Spinal cord (tissue), 10 donors: ENCODE results near the gene CALML3. TPM values are rescaled to one million over a fixed set of nuclear protein-coding genes. Genes with fewer than 3 reads are reported as not detected.

Source experiments
- DNase-seq, 6 donors: peaks; one replicate each; pipeline versions ENCODE4 v3.0.0 to v3.0.0-alpha.2; 2013 to 2015; ENCODE audit warnings: low spot score in 6 of 6, low read depth in 4 of 6
- H3K27ac ChIP-seq: one replicate; pipeline ENCODE4 v1.5.1; 2013; ENCODE audit warnings: low read depth, low read length, control low read depth
- H3K27me3 ChIP-seq: one replicate; pipeline ENCODE4 v1.6.1; 2013; ENCODE audit warnings: low read length; ENCODE audit not compliant: control insufficient read depth, insufficient read depth
- H3K36me3 ChIP-seq: one replicate; pipeline ENCODE4 v1.6.1; 2013; ENCODE audit warnings: low read length; ENCODE audit not compliant: control insufficient read depth, insufficient read depth
- H3K4me1 ChIP-seq: one replicate; pipeline ENCODE4 v1.6.1; 2013; ENCODE audit warnings: low read length; ENCODE audit not compliant: control insufficient read depth, insufficient read depth
- H3K4me3 ChIP-seq: one replicate; pipeline ENCODE4 v1.5.1; 2013; ENCODE audit warnings: low read depth, low read length, control low read depth
- H3K9me3 ChIP-seq: one replicate; pipeline ENCODE4 v1.6.1; 2013; ENCODE audit warnings: low read length; ENCODE audit not compliant: control insufficient read depth, insufficient read depth
- WGBS: methylation state at CpG from one replicate; pipeline ENCODE4 v1.1.5; 2013; ENCODE audit warnings: missing lambda C conversion rate; ENCODE audit not compliant: insufficient coverage; 5-methylcytosine and 5-hydroxymethylcytosine counted together
- polyA plus RNA-seq, 2 donors: library from polyadenylated mRNA; unstranded; fragments of 120-200 nt; gene quantifications; one replicate each; pipeline ENCODE4 v1.2.1, GENCODE V29; 2013; ENCODE audit not compliant: insufficient read length in 2 of 2
- total RNA-seq, 2 donors: library from RNA; depleted of rRNA in 1 of 2; stranded (reverse); fragments of 120-200 nt in 1 of 2; fragments of >200 nt in 1 of 2; gene quantifications; one replicate each; pipeline versions ENCODE4 v1.2.3 to v1.2.4, GENCODE V29; 2013 to 2014
- donor health status: healthy.

Gene CALML3
- total and polyA plus RNA-seq, 4 donors: 0.08 TPM; not detected in 3

GRCh38 chr10:5512331-5512730, 12.4 kb upstream of the CALML3 start:
- DNase-seq: no peak
- no peak overlapping the region for H3K27ac ChIP-seq
- no peak overlapping the region for H3K4me3 ChIP-seq
- no peaks in the 10 kb centered on the region for H3K27me3 ChIP-seq
- WGBS: 93% methylated on average over 25 of the region's 25 CpGs
- H3K4me1 ChIP-seq: no peaks in the 10 kb centered on the region
- no peaks in the 10 kb centered on the region for H3K36me3 ChIP-seq
- H3K9me3 ChIP-seq: no peaks in the 10 kb centered on the region

- DNase-seq: no peak
Measured at GRCh38 chr10:5512881-5513612, 11.7 kb upstream of the CALML3 start.

GRCh38 chr10:5514226-5514850, 10.4 kb upstream of the CALML3 start:
- Histone ChIP-seq H3K4me1 (no peaks in the 10 kb centered on the region), H3K9me3 (no peaks in the 10 kb centered on the region), H3K36me3 (no peaks in the 10 kb centered on the region), H3K27ac (no peak overlapping the region), H3K4me3 (no peak overlapping the region), H3K27me3 (no peaks in the 10 kb centered on the region)
- DNase-seq: no peak
- 76% methylated on average over 16 of the region's 16 CpGs for WGBS

More at GRCh38 chr10:5512881-5513612, 11.7 kb upstream of the CALML3 start:
- no peaks in the 10 kb centered on the region for H3K4me1 ChIP-seq
- WGBS: 75% methylated on average over 12 of the region's 15 CpGs
- H3K36me3 ChIP-seq: no peaks in the 10 kb centered on the region
- H3K4me3 ChIP-seq: no peak overlapping the region
- no peak overlapping the region for H3K27ac ChIP-seq
- H3K9me3 ChIP-seq: no peaks in the 10 kb centered on the region
- no peaks in the 10 kb centered on the region for H3K27me3 ChIP-seq

GRCh38 chr10:5515948-5516761, 8.6 kb upstream of the CALML3 start:
- WGBS: 86% methylated on average over 10 of the region's 10 CpGs
- Histone ChIP-seq H3K36me3 (no peaks in the 10 kb centered on the region), H3K4me3 (no peak overlapping the region), H3K9me3 (no peaks in the 10 kb centered on the region), H3K27ac (no peak overlapping the region), H3K27me3 (no peaks in the 10 kb centered on the region), H3K4me1 (no peaks in the 10 kb centered on the region)
- DNase-seq: no peak

GRCh38 chr10:5517546-5517945, 7.2 kb upstream of the CALML3 start:
- no peaks in the 10 kb centered on the region for H3K27me3 ChIP-seq
- H3K27ac ChIP-seq: no peak overlapping the region
- WGBS: 100% methylated on average over 1 of the region's 5 CpGs
- no peak overlapping the region for H3K4me3 ChIP-seq
- H3K9me3 ChIP-seq: no peaks in the 10 kb centered on the region
- no peaks in the 10 kb centered on the region for H3K4me1 ChIP-seq
- DNase-seq: no peak
- H3K36me3 ChIP-seq: no peaks in the 10 kb centered on the region

- no peak for DNase-seq
- no CpG with 5 or more reads among the region's 5 CpGs for WGBS
- Histone ChIP-seq H3K27me3 (no peaks in the 10 kb centered on the region), H3K9me3 (no peaks in the 10 kb centered on the region), H3K4me3 (no peak overlapping the region), H3K4me1 (no peaks in the 10 kb centered on the region), H3K27ac (no peak overlapping the region), H3K36me3 (no peaks in the 10 kb centered on the region)
Measured at GRCh38 chr10:5518143-5518542, 6.6 kb upstream of the CALML3 start.

GRCh38 chr10:5519054-5519453, 5.7 kb upstream of the CALML3 start:
- Histone ChIP-seq H3K36me3 (no peaks in the 10 kb centered on the region), H3K27ac (no peak overlapping the region), H3K27me3 (no peaks in the 10 kb centered on the region), H3K4me1 (no peaks in the 10 kb centered on the region), H3K4me3 (no peak overlapping the region), H3K9me3 (no peaks in the 10 kb centered on the region)
- 93% methylated on average over 3 of the region's 3 CpGs for WGBS
- no peak for DNase-seq

GRCh38 chr10:5522913-5523560, 1.7 kb upstream of the CALML3 start:
- DNase-seq: no peak
- no peaks in the 10 kb centered on the region for H3K27me3 ChIP-seq
- no peak overlapping the region for H3K27ac ChIP-seq
- no peaks in the 10 kb centered on the region for H3K36me3 ChIP-seq
- no peak overlapping the region for H3K4me3 ChIP-seq
- no peaks in the 10 kb centered on the region for H3K9me3 ChIP-seq
- peaks cover 4% of the 10 kb centered on the region for H3K4me1 ChIP-seq
- WGBS: 88% methylated on average over 3 of the region's 7 CpGs

GRCh38 chr10:5523796-5524574, 776 bp upstream of the CALML3 start:
- Histone ChIP-seq H3K27ac (no peak overlapping the region), H3K4me1 (peaks cover 4% of the 10 kb centered on the region), H3K36me3 (no peaks in the 10 kb centered on the region), H3K9me3 (no peaks in the 10 kb centered on the region), H3K4me3 (no peak overlapping the region), H3K27me3 (no peaks in the 10 kb centered on the region)
- no peak for DNase-seq
- 90% methylated on average over 8 of the region's 11 CpGs for WGBS
